ENCODE results near the gene NCOA3. TPM values are rescaled to one million over a fixed set of nuclear protein-coding genes. Genes with fewer than 3 reads are reported as not detected.

The NCOA3 gene
- total and polyA plus RNA-seq, 8 donors, result 34.5 to 41.5 (median 38.2) TPM

DNA sequence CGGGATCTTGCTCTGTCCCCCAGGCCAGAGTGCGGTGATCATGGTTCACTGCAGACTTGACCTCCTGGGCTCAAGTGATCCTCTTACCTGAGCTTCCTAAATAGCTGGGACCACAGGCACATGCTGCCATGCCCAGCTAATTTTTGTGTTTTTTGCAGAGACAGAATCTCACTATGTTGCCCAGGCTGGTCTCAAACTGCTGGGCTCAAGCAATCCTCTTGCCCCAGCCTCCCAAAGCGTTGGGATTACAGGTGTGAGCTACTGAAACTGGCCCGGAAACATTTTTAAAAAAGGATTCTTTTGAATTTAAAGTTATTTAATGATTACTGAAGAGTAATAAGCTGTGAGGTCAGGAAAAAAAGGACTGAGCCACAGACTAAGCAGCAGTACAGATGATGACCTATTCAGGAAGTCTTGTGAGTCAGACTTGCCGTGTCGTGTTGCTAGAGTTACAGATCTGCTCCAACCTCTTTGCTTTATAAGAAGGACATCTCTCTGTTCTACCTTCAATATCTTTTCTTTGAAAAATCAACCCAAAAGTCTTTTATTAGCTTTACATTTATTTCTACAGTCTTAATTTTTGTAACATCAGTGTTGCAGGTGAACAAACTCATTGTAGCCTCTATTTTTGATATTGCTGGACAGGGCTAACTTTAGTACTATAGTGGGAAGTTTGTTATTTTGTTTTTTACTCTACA is 108.7 kb downstream of the NCOA3 start:
- DNase-seq (peak in 2 of 4 donors; percentile 16 to 46), ATAC-seq (peak; percentile 82)
- Histone ChIP-seq H3K36me3 (no peaks in the 10 kb centered on the region), H3K9me3 (no peaks in the 10 kb centered on the region), H3K27me3 (no peaks in the 10 kb centered on the region), H3K4me3 (no peak overlapping the region), H3K27ac (peak overlapping the region; percentile 37 to 55), H3K4me1 (peaks cover 6 to 45% of the 10 kb centered on the region in 2 donors)
- intact Hi-C loops (cut with DNase I), result no loop called here
- TF ChIP-seq, protein P1, sequence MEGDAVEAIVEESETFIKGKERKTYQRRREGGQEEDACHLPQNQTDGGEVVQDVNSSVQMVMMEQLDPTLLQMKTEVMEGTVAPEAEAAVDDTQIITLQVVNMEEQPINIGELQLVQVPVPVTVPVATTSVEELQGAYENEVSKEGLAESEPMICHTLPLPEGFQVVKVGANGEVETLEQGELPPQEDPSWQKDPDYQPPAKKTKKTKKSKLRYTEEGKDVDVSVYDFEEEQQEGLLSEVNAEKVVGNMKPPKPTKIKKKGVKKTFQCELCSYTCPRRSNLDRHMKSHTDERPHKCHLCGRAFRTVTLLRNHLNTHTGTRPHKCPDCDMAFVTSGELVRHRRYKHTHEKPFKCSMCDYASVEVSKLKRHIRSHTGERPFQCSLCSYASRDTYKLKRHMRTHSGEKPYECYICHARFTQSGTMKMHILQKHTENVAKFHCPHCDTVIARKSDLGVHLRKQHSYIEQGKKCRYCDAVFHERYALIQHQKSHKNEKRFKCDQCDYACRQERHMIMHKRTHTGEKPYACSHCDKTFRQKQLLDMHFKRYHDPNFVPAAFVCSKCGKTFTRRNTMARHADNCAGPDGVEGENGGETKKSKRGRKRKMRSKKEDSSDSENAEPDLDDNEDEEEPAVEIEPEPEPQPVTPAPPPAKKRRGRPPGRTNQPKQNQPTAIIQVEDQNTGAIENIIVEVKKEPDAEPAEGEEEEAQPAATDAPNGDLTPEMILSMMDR (IDR thresholded peaks at IDR 0.05), result no peak

DNA sequence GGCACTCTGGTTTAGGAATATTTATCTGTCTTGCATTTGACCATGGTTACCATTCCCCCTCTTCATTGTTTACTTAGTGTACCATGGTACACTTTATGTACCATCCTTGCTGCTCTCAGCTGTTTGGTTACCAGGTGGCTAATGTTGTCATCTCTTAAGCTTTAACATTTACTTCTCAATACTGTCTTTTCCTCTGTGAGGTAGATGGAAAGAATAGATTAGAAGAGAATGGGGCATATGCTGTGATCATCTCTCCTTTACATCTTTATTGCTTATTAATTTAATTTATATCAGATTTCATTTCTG is 109.2 kb downstream of the NCOA3 start:
- ATAC-seq, result no peak
- no peaks in the 10 kb centered on the region for H3K9me3 ChIP-seq
- H3K4me3 ChIP-seq, result no peak overlapping the region
- TF ChIP-seq, protein P1 (IDR thresholded peaks at IDR 0.05), result no peak
- no peaks in the 10 kb centered on the region for H3K36me3 ChIP-seq
- intact Hi-C loops (cut with DNase I), result no loop called here
- H3K27ac ChIP-seq, result peak overlapping the region; percentile 37 to 55
- no peaks in the 10 kb centered on the region for H3K27me3 ChIP-seq
- DNase-seq, result no peak
- H3K4me1 ChIP-seq, result peaks cover 6 to 45% of the 10 kb centered on the region in 2 donors

DNA sequence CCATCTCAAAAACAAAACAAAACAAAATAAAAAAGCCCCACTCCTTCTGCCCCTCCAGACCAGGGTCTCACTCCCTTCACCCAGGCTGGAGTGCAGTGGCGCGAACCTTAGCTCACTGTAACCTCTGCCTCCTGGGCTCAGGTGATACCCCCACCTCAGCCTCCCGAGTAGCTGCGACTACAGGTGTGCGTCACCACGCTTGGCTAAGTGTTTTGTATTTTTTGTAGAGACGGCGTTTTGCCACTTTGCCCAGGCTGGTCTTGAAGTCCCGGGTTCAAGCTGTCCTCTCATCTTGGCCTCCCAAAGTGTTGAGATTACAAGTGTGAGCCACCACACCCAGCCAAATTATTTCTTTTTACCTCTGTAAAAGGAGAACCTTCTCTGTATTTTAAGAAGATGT is 110.1 kb downstream of the NCOA3 start:
- H3K4me3 ChIP-seq, result no peak overlapping the region
- ATAC-seq (no peak), DNase-seq (no peak)
- no peaks in the 10 kb centered on the region for H3K9me3 ChIP-seq
- H3K27ac ChIP-seq, result no peak overlapping the region
- no peaks in the 10 kb centered on the region for H3K27me3 ChIP-seq
- intact Hi-C loops (cut with DNase I), result no loop called here
- TF ChIP-seq, protein P1 (IDR thresholded peaks at IDR 0.05), result no peak
- no peaks in the 10 kb centered on the region for H3K36me3 ChIP-seq
- peaks cover 2 to 36% of the 10 kb centered on the region in 2 donors for H3K4me1 ChIP-seq

DNA sequence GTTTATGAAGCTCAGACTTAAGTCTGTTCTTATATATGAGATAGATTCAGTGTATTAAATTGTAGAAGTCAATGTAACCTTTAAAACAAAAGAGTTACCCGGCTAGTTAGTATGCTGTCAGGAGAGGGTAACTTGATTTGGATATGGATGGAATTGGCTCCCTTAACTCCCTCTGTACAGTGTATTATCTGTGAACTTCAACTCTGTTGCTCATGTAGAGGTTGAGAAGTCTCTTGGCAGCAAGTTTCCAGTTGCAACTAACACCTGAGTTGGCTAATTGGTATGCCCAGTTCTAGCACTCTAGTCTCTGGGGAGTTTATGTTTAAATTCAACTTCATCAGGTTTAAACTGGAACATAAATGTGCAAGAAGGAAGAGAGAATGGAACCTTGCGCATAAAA is 111.0 kb downstream of the NCOA3 start:
- TF ChIP-seq, protein P1 (IDR thresholded peaks at IDR 0.05), result no peak
- Histone ChIP-seq H3K36me3 (no peaks in the 10 kb centered on the region), H3K9me3 (no peaks in the 10 kb centered on the region), H3K27ac (no peak overlapping the region), H3K27me3 (no peaks in the 10 kb centered on the region), H3K4me3 (no peak overlapping the region), H3K4me1 (peaks cover 0 to 28% of the 10 kb centered on the region in 2 donors)
- DNase-seq (no peak), ATAC-seq (no peak)
- intact Hi-C loops (cut with DNase I), result no loop called here

DNA sequence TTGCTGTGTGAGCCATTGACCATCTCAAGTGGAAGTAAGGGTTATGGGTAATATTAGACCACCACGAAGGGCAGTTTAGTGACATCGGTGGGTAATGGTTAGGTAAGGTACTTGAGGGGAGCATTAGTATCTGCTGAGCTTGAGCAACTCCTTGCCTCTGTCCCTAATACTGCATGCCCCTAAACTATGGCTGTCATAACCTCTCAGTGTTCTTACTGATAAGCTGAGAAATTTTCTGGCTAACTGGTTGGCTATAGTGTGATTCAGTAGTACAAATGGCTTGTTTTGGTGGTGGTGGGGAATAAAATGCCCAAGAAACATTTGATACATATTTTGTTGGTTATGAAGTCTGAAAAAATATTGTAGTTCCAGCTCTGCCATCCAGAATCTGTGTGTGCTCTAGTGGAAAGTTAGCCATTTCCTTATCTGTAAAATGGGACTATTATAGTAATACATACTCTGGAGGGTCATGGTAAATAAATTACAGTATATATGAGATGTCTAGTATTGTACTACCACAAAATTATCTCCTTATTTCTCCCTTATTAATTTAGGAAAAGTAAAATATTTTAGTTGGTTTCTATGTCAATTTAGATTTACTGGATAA is 113.1 kb downstream of the NCOA3 start:
- H3K27ac ChIP-seq, result no peak overlapping the region
- no peaks in the 10 kb centered on the region for H3K9me3 ChIP-seq
- TF ChIP-seq, protein P1 (IDR thresholded peaks at IDR 0.05), result no peak
- no peaks in the 10 kb centered on the region for H3K27me3 ChIP-seq
- no peak overlapping the region for H3K4me3 ChIP-seq
- H3K4me1 ChIP-seq, result peaks cover 0 to 22% of the 10 kb centered on the region in 2 donors
- DNase-seq (no peak), ATAC-seq (no peak)
- intact Hi-C loops (cut with DNase I), result no loop called here
- H3K36me3 ChIP-seq, result no peaks in the 10 kb centered on the region
